Erythroblast (primary cell): ENCODE data around the gene ARID1B.

ENCODE experiments used
- GATA1 ChIP-seq: IDR thresholded peaks from 2 replicates; pipeline ENCODE4 v1.6.1; 2011; ENCODE audit warnings: low read depth, mild to moderate bottlenecking, control low read depth, low read length, moderate library complexity
- POLR2A ChIP-seq: IDR thresholded peaks from 2 replicates; pipeline ENCODE4 v1.6.1; 2011; ENCODE audit warnings: mild to moderate bottlenecking, low read length

DNA sequence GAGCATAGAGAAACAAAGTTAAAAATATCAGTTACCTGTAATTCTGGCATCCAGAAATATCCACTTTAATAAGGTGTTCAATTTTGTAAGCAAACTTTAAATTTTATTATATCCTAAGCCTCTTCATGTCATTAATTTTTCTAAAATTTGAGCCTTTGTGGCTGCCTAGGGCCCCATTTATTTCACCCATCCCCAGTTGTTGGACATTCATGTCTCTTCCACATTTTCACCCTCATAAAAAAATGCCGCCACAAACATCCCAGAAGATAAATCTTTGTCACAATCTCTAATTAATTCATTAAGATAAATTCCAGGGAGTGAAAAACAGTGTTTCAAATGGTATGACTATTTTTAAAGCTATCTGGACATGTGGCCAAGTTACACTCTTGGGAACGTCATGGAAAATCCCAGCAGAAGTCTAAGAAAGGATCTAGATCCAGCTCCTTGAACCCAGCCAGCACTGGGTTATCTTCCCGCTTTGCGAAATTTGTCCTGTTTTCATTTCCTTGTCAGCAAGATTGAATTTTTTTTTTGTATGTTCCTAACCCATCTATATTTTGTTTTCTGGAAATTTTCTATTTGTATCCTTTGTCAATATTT is 448.9 kb downstream of the ARID1B start:
- no peak for TF ChIP-seq POLR2A
- TF ChIP-seq GATA1, result no peak
